NT2/D1 (cell line): ENCODE measurements around the gene SLC18A3.

Experiments
- SUZ12 ChIP-seq: IDR thresholded peaks from 2 replicates; pipeline ENCODE4 v1.6.1; 2011; ENCODE audit not compliant: insufficient read length, insufficient read depth; ENCODE audit errors: extremely low read depth
- YY1 ChIP-seq: IDR thresholded peaks from 2 replicates; pipeline ENCODE4 v1.6.1; 2011; ENCODE audit not compliant: insufficient read length, insufficient read depth
- ZNF274 ChIP-seq: IDR thresholded peaks from 2 replicates; pipeline ENCODE4 v1.6.1; 2011; ENCODE audit warnings: mild to moderate bottlenecking, low read depth, low read length

DNA sequence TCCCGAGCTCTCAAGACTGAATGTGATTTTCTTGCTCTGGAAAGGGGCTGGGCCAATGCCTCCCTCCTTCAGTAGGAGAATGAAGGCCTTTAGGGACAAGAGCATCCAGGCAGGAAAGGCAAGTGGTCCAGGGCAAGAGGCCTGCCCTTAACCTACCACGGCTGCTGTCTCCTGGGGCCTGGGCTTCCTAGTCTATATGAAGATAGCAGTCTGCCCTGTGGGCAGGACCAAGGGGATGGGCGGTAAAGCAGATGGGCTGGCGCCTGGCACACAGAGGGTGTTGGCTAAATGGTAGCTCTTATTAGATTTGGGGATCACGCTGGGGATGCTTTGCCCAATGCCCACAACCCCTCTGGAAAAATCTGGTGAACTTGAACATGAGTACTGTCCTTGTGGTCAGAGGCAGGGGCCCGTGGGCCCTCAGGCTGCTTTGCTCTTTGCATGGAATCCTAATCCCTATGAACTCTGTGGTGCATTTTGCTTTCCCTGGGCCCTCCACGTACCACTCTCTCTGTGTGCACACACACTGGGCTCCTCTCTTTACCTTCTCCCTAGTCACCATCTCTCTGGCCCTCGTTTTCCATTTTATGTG, 24.1 kb downstream of the SLC18A3 start:
- TF ChIP-seq ZNF274 (no peak), YY1 (no peak), SUZ12 (no peak)
